Gastrocnemius medialis (tissue), 4 donors: ENCODE data around the gene DYNLT2.

ENCODE experiments used
- CTCF ChIP-seq, 5 experiments: fragments of 450-650 bp in 3 of 5; fragments of 200-600 bp in 2 of 5; sonication (generic) in 2 of 5; IDR thresholded peaks in 4 of 5; conservative IDR thresholded peaks in 1 of 5; 1 replicate in 4 of 5; 2 replicates in 1 of 5; pipeline ENCODE4 v1.5.1; 2016 to 2019; ENCODE audit warnings: antibody characterized with exemption in 5 of 5, mild to moderate bottlenecking in 3 of 5, moderate library complexity in 3 of 5
- POLR2A ChIP-seq, 2 donors: fragments of 450-650 bp; IDR thresholded peaks; one replicate each; pipeline ENCODE4 v1.6.1; 2017; ENCODE audit warnings: antibody characterized with exemption in 2 of 2, mild to moderate bottlenecking in 2 of 2, moderate library complexity in 2 of 2

- TF ChIP-seq CTCF (IDR thresholded peaks at IDR 0.05 in 4 of 5, conservative IDR thresholded peaks at IDR 0.05 in 1 of 5) (no peak), POLR2A (IDR thresholded peaks at IDR 0.05) (no peak)
These were observed 25.0 kb upstream of the DYNLT2 start for GRCh38 chr6:169776379-169776778.
